Mesenteric fat pad (tissue), 1 donor: Measurements from ENCODE around the gene NEU3. TPM values are rescaled to one million over a fixed set of nuclear protein-coding genes. Genes with fewer than 3 reads are reported as not detected.
A peak's percentile ranks its signal among the peaks of the same experiment; 100 is the strongest.
"Not testable (repeated sequence)": the region's sequence is repeated elsewhere in the genome, so short reads cannot be mapped to it uniquely, and the experiment has no call there.

ENCODE experiments used
- DNase-seq: peaks from one replicate; pipeline ENCODE4 v3.0.0-alpha.2; 2020; ENCODE audit warnings: low spot score
- long read RNA-seq: library from polyadenylated mRNA; unstranded; transcript quantifications from one replicate; pipeline ENCODE4 v2.0.0, GENCODE V29; 2020
- total RNA-seq: library from RNA; stranded (reverse); fragmentation: NEBNext Ultra II Directional; extraction: Animal tissue kit (Norgen Biotek cat#: 25700); gene quantifications from one replicate; pipeline ENCODE4 v1.2.1, GENCODE V29; 2021
- donor health status: DM: yes; HTN: yes; CAD: no.

Gene NEU3
- 6.2 TPM for total RNA-seq
- long read RNA-seq, partial matches to known transcripts: 0 of 5 reads
- long read RNA-seq, other reads (novel, unspliced or antisense): 5 of 5 reads

GRCh38 chr11:74988541-74989259 is at the start of gene NEU3:
Gene NEU3 (plus strand): TSS chr11:74988933. CDS start chr11:74989061, 128 bp downstream.
- peak; percentile 91 for DNase-seq

- DNase-seq: no peak
Measured at GRCh38 chr11:74941492-74941891, 47.2 kb upstream of the NEU3 start.

GRCh38 chr11:74942073-74942759 is 46.5 kb upstream of the NEU3 start:
- DNase-seq: no peak

GRCh38 chr11:74948546-74948897 is 40.2 kb upstream of the NEU3 start:
- no peak for DNase-seq

DNA sequence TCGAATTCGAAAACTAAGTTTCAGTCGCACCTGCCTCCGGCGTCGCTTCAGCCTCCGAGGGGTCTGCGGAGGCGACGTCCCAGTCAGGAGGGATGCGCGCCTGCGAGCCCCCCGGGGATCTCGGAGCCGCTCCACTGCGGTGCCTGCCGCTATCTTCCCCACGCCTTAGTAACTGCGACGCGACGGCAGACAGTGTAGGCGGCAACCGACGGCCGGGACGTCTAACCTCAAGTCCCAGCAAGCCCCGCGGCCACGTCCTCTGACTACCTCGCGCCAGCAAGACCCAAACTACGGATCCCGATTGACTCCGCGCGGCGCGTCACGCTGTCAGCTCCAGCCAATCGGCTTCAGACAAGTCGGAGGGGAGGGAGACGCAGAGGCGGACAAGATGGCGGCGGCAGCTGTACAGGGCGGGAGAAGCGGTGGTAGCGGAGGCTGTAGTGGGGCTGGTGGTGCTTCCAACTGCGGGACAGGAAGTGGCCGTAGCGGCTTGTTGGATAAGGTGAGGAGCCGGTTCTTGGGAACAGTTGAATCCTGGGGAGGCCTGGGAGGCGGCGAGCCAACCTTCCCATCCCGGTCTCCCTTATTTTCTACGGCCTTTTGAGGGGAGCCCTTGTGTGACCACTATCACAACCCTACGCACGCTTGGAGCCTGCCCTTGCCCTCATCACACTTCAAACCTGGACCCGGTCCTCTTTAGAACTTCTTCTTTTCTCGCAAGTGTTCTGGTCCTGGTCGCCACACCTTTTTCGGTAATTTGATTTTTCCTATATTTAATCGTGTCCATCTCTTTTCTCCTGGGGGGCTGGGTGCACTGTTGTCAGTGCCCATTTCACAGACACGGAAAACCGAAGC is 39.6 kb upstream of the NEU3 start, which contains the start of the genes SPCS2 and XRRA1:
Gene SPCS2 (plus strand): TSS at position 369 of the 855 bp plus-strand sequence. CDS start 20 bp downstream, at position 389.
Gene XRRA1 (minus strand): TSS at position 194 of the 855 bp plus-strand sequence. CDS start 8,213 bp downstream, outside the sequence.
- DNase-seq: peak; percentile 100

GRCh38 chr11:74949753-74950137 is 39.0 kb upstream of the NEU3 start:
- DNase-seq: no peak

DNA sequence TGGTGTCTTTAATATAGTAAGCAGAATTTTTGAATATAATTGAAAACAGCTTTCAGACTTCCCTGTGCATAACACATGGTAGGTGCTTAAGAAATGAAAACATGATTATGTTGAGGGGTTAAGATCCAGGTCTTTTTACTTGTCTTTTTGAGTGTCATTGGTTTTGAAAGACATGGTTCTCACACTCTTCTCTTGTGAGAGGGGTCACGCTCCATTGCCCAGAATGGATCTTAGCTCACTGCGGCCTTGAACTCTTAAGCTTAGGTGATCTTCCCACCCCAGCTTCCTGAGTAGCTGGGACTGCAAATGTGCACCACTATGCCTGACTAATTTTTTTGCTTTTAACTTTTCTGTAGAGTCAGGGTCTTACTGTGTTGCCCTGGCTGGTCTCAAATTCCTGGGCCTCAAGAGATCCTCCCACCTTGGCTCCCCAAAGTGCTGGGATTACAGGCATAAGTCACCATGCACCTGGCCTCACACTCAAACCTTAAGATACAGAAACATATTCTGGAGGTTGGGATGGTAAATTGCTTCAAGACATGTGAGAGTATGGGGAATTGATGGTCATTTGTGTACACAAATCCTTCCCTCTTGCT is 38.3 kb upstream of the NEU3 start:
- DNase-seq: no peak

GRCh38 chr11:74951226-74951625 is 37.5 kb upstream of the NEU3 start:
- no peak for DNase-seq

- no peak for DNase-seq
Measured at GRCh38 chr11:74952752-74953151, 36.0 kb upstream of the NEU3 start.

GRCh38 chr11:74953451-74953850 is 35.3 kb upstream of the NEU3 start:
- no peak for DNase-seq

DNA sequence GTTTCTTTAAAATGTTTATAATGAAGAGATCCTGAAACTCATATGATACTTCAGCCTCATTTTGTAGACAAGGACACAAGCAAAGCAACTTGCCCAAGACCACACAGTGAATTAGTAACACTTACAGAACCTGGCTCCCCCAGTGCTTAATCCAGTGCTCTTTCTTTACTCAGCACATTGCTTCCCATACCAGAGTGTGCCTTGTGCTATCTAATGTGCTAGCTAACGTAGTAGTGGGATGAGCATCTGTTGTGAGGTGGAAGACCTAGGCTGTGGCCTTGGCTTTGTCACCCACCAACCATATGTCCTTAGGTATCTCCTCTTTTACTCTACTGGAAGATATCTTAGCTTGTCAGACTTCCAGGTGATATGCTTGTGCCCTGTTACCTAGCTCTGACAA is 34.5 kb upstream of the NEU3 start:
- DNase-seq: no peak

- no peak for DNase-seq
Measured at GRCh38 chr11:74956397-74957015, 32.2 kb upstream of the NEU3 start.

DNA sequence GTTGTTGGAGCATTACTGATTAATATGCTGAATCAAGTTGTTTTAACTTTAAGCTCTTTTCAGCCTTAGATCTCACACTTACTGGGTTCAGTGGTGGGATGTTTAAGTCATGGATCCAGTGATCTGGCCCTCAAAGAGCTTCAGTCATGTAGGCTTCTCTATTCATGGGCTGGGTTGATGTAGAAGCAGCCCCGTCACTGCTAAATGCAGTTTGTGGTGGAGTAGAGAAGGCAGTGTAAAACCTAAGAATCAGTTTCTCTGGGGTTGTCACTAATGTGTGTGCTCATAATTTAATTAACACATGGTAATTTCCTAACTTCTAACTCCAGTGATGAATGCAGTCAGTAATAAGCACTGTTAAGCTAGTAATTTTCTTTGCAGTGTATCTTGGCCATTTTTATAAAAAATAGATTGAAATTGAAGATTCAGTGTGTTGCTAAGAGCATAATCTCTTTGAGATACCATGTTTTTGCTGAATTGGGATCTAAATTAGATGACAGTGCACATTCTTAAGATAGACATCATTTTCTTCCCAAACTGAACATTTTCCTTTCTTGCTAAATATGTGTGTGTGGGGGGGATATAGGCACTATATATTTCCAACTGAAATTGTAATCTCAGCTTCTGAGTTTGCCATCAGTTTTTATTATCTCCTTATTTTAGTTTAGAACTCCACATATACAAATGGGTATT is 30.6 kb upstream of the NEU3 start:
- DNase-seq: no peak

DNA sequence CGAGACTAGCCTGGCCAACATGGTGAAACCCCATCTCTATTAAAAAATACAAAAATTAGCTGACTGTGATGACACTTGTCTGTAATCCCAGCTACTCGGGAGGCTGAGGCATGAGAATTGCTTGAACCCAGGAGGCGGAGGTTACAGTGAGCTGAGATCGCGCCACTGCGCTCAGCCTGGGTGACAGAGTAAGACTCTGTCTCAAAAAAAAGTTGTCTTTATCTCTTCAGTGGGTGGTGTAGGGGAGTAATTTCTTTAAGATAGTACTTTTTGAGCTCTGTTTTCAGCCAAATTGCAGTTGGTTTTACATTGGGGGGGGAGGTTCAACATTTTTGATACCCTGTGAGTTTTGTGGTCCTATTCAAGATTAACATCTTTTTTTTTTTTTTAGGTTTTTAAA is 28.6 kb upstream of the NEU3 start:
- not testable (repeated sequence) for DNase-seq

- no peak for DNase-seq
Measured at GRCh38 chr11:74966651-74967050, 22.1 kb upstream of the NEU3 start.

- DNase-seq: no peak
Measured at GRCh38 chr11:74970852-74971395, 17.8 kb upstream of the NEU3 start.

DNA sequence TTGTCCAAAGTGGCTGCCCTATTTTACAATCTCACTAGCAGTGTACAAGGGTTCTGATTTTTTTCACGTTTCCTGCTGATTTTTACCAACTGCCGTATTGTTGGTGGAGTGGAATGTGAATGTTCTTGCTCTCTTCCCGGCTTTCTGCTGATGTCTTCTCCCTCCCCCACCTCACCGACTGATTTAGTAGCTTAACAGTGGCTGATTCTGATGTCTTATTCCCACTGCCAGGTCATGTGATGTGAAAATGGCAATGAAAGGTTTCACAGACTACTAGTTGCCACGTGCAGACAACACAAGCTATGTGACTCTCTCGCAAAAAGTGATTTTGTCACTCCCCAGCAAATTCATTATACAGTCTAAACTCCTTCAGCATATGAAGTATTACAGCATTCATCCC is 17.3 kb upstream of the NEU3 start:
- DNase-seq: no peak

DNA sequence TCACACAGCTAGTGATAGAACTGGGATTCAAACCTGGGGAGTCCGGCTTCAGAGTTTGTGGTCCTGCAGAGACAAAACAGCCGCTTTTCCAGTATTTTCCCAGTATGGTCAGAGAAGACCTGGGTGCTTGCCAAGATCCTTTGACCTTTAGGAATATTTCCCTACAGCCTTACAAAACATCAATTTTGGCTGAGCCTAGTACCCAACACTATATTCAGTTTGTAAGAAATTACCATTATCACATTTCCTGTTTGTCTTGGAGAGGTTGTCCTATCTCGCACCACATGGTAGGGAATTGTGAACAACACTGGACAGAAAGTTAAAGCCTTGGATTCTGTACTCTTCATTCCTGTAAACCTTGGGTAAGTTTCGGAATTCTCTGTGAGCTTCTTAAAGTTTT is 10.7 kb upstream of the NEU3 start:
- DNase-seq: no peak

GRCh38 chr11:74980634-74981033 is 8.1 kb upstream of the NEU3 start:
- no peak for DNase-seq

- no peak for DNase-seq
Measured at GRCh38 chr11:74981888-74982287, 6.8 kb upstream of the NEU3 start.
